Posterior vena cava (tissue), 2 donors: Measurements from ENCODE around the gene PTEN. TPM values are rescaled to one million over a fixed set of nuclear protein-coding genes. Genes with fewer than 3 reads are reported as not detected.
A peak's percentile ranks its signal among the peaks of the same experiment; 100 is the strongest.

Experiments
- DNase-seq: peaks from one replicate; pipeline ENCODE4 v3.0.0-alpha.2; 2020; ENCODE audit warnings: low spot score
- intact Hi-C, 2 donors: fragments of 100-400 bp; cut with DNase I; formaldehyde crosslinking; loops; one replicate each; pipeline versions ENCODE4 v1.14.1 to v1.14.2; 2022 to 2023
- total RNA-seq, 2 donors: library from RNA; stranded (reverse); fragmentation: NEBNext Ultra II Directional; extraction: Animal tissue kit (Norgen Biotek cat#: 25700); gene quantifications; one replicate each; pipeline ENCODE4 v1.2.1, GENCODE V29; 2021
- donor health status: DM: yes; HTN: yes; CAD: no.
- donor health status: DM: yes; HTN: yes; CAD: no.

PTEN gene
- total RNA-seq, 2 donors from 2014 or later = 92.2 to 144 TPM

DNA sequence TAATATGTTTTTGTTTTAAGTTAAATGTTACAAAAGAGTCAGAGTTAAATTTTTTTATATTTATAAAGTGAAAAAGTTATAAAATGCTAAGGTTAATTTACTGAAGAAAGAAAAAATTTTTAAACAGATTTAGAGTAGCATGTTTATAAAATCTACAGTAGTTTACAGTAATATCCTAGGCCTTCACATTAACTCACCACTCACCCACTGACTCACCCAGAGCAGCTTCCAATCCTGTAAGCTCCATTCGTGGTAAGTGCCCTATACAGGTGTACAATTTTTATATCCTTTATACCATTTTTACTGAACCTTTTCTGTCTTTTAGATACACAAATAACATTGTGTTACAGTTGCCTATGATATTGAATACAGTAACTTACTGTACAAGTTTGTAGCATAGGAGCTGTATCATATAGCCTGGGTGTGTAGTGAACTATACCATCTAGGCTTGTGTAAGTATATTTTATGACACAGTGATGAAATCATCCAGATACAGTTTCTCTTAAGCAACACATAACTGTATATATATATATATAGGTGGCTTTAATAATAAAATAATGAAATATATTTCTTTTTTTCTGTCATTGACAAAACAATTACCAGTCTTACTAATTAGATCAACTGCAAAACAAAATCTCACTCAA lies 79.6 kb downstream of the PTEN start:
- intact Hi-C loops = no loop called here

DNA sequence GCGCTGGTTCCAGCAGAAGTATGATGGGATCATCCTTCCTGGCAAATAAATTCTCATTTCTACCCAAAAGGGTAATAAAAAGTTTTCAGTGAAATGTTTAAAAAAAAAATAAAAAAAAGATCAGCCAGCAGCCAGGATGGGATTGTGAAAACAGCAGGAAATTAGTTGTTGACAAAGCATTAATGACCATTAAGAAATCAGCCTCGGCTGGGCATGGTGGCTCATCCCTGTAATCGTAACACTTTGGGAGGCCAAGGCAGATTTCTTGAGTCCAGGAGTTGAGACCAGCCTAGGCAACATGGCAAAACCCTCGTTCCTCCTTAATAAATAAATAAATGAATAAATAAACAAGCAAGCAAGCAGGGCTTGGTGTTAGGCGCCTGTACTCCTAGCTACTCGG lies 82.6 kb downstream of the PTEN start:
- DNase-seq = peak; percentile 16
- intact Hi-C loops = no loop called here

More for the DNA sequence above, 79.6 kb downstream of the PTEN start:
- no peak for DNase-seq

DNA sequence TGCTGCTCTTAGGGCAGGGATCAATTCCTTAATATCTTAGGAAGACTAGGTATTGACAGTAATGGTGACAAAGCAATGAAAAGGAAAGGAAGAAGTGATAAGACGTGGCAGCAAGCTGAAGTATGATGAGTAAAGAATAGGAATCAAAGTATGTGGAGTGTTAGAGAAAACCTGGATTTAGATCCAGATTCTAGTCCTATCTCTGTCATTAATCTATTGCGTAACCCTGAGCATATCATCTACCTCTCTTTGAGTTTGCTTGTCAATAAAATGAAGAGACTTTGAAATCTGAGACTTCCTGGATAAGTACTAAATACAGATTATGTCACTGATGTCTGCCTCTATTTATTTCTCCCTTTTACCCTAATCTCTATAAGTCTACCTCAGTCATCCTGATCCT lies 89.2 kb downstream of the PTEN start:
- intact Hi-C loops = no loop called here
- DNase-seq = no peak

DNA sequence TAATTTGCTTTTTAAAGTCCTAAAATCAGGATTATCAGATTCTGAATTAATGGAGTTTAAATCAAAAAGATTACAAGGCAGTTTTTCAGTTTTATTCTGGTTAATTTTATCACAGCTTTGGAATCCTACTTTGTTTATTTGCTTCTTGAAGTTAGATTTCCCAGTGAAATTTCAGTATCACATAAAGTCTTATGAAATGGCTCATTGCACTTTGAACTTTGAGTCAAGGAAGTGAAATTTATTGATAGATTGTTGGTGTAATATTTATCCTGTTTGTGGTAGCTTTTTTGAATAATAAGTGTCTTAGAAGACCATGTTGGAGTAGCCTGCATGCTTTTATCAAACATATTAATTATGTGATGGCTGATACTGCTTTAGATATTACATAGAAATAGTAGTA lies 92.6 kb downstream of the PTEN start:
- intact Hi-C loops = no loop called here
- no peak for DNase-seq

DNA sequence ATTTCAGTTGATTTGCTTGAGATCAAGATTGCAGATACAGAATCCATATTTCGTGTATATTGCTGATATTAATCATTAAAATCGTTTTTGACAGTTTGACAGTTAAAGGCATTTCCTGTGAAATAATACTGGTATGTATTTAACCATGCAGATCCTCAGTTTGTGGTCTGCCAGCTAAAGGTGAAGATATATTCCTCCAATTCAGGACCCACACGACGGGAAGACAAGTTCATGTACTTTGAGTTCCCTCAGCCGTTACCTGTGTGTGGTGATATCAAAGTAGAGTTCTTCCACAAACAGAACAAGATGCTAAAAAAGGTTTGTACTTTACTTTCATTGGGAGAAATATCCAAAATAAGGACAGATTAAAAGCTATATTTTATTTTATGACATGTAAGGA lies 94.3 kb downstream of the PTEN start:
- intact Hi-C loops = no loop called here
- DNase-seq = no peak

DNA sequence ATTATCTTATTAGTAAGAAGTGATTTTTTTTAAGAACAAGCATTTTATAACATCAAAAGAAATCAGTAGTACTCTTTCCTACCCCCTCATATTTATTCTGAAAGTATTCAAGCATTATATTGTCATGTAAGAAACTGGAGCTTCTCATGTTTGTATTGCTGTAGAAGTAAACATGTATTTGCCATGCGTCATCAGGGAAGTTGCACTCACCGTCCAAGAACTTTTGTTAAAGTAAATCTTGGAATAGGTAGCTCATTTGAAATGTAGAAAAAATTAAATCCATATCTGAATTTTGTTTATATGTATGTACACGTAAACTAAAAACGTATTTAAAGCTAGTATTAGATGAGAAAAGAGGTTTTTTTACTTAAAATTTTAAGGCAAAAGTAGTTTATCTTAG lies 96.8 kb downstream of the PTEN start:
- no peak for DNase-seq
- intact Hi-C loops = no loop called here

DNA sequence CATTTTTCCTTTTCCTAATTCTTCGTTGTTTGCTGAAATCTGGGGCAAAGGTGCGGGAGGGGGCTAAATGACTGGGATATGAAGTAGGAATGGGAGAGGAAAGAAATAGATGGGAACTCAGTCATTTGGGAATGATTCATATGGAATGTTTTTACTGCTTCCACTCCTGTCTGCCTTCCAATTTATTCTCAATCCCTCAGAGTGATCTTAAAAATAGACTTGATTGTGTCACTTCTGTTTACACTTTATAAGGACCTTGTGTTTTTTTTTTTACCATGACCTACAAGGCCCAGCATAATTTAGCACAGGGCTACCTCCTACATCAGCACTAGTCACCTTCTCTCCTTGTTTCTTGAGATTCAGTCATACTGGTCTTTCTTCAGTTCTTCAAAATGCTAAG lies 97.9 kb downstream of the PTEN start:
- no peak for DNase-seq
- intact Hi-C loops = no loop called here

DNA sequence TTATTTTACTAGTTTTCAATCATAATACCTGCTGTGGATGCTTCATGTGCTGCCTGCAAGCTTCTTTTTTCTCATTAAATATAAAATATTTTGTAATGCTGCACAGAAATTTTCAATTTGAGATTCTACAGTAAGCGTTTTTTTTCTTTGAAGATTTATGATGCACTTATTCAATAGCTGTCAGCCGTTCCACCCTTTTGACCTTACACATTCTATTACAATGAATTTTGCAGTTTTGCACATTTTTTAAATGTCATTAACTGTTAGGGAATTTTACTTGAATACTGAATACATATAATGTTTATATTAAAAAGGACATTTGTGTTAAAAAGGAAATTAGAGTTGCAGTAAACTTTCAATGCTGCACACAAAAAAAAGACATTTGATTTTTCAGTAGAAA lies 103.0 kb downstream of the PTEN start:
- intact Hi-C loops = no loop called here

DNA sequence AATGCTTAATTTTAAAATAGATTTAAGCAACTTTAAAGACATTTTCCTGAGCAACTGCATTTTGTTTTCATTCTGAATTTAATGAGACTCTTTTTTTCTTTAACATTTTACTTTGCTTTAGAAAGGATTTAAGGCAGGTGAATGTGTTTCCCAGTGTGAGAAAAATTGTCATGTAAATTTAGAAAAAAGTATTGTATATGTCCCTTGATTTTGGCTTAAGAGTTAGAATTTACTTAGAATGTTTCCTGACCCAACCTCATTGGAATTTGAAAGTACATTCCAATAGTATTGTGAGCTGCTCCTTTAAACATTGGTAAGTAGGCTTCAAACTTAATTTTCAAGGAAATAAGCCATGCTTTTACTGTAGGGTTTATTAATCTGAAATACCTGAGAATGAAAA lies 110.2 kb downstream of the PTEN start:
- no peak for DNase-seq
- intact Hi-C loops = no loop called here

More for the DNA sequence above, 103.0 kb downstream of the PTEN start:
- no peak for DNase-seq

DNA sequence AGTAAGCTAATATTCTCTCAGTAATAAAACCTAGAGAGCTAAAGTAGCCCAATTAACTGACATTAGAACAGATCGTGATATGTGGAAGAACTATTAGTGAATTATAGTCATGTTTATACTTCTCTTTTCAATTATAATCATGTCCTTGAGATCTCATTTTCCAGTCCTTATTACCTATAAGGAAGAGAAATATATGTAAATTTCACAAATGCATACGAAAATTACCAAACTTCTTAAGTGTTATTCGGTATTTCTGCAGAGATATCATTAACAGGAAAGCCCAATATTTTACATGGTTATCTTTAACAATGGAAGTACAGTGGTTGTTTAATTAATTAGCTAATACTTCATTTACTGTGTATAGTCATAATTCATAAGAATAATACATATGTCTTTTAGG lies 110.7 kb downstream of the PTEN start:
- intact Hi-C loops = no loop called here
- no peak for DNase-seq

DNA sequence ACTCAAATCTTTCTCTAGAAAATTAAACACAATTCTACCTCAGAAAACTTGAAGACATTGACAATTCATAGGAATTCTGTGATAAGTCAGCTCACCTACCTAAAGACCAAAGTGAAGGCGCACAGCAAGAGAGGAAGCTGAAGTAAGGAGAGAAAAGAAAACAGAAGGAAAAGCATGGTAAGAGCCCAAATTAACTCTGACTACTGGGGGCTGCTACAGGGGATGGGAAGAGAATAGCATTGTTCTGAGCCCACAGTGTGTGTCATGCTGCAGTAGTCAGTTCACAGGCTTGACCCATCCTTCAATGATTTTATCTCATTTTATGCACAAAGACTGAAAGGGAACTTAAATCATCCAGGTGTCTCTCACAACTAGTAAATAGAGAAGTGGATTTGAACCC lies 111.3 kb downstream of the PTEN start:
- no peak for DNase-seq
- intact Hi-C loops = no loop called here

DNA sequence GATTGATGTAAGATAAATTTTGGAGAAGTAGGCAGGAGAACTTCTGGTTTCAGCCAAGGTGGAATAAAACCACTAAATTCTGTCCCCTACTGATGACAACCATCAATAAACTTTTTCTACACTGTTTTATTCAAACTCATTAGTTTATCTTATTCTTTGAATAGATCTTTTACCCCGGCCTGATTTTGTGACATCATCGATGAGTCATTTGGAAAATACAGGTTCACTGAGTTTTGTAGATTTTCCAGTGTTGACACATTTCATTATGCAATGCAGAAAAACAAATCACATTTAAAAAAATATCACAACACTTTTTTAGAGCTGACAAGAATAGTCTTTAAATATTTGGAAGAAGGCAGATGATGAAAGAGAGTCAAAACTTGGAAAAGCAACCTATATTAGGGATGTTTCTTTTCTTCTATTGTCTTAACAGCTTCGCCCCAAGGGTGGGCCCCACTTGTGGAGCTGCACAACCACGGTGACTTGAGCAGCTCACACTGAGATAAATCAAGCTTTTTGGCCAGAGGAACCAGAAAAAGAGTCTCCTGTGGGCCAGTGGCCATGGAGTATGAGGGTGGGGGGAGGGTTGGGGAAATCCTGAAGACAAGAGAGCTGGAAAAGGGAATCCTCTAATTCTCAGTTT lies 112.8 kb downstream of the PTEN start:
- intact Hi-C loops = no loop called here
- no peak for DNase-seq

DNA sequence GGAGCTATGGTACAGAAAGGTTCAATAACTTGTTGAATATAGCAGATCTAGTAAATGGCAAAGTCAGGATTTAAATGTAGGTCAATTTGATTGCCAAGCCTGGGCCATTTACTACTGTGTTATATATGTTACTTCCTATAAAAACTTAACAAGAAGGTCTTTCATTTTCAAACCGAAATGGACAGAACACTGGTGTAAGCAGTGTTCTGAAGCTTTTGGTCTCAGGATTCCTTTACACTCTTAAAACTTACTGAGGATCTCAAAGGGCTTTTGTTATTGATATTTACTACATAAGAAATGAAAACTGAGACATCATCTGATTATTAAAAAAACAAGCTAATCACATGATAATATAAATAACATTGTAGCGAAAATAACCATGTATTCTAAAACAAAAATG lies 114.7 kb downstream of the PTEN start:
- no peak for DNase-seq
- intact Hi-C loops = no loop called here

DNA sequence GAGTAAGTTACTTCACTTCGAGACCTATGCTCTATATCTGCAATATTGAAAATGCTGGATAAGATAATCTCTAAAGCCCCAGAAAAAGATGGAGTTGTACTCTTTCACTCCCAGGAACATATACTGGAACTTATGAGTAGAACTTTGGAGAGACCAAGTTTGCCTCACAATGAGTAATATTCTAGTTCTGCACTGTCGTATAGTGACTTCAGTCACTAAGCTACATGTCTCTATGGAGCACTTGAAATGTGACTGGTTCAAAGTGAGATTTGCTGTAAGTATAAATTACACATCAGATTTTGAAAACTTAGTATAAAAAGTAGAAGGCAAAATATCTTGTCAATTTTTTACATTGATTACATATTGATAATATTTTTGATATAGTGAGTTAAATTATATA lies 116.4 kb downstream of the PTEN start:
- intact Hi-C loops = no loop called here
- no peak for DNase-seq

DNA sequence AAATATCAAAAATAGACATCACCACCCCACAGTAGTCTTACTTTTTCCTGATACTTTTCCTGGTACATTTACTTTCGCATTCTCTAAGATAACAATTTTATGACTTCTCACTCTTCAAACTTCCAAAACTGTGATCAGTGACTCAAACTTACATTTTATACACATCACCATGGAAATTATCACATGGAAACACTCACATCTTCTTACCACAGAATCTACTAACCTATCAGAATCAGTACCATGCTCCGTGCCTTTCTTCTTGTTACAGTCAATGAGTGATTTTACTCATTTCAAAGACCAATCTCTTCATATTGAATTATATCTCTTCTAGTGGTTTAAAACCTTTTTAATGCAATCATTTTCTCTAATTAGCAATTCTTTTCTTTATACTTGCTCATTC lies 120.3 kb downstream of the PTEN start:
- intact Hi-C loops = loop anchor here in 1 of 2 donors (1.0 kb wide), 1 partner anchor 19 kb away; no protein-coding TSS in a partner anchor
- no peak for DNase-seq

DNA sequence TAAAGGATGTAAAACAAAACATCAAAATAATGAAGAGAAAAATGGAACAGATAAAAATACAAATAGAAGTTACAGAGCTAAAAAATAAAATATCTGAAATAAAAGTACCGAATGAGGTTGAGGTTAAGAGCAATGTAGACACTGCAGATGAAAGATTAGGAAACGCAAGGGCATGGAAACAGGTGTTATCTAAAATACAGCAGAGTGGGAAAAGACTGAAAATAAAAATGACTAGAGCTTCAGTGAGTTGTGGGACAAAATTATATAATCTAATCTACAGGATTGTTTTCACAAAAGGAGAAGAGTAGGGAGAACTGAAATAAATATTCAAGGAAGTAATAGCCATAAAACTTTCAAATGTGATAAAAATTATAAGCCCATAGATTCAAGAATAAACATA lies 123.8 kb downstream of the PTEN start:
- intact Hi-C loops = no loop called here

DNA sequence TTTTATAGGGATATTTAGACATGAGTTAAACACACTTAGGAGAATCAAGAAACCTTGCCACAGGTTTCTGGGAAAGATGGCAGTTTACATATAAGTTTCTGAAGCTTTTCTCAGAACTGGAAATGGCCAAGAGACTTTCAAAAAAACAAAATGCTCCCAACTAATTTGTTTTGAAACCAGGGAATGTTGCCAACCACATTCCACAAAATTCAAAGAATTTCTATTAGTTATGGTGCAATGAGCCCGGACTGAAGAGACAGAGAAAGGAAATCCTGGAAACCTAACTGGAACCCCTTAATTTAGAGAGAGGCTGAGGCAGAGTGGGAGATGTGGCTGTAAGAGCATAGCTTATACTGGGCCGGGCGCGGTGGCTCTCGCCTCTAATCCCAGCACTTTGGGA lies 128.5 kb downstream of the PTEN start:
- DNase-seq = no peak
- intact Hi-C loops = no loop called here

More for the DNA sequence above, 123.8 kb downstream of the PTEN start:
- DNase-seq = no peak

DNA sequence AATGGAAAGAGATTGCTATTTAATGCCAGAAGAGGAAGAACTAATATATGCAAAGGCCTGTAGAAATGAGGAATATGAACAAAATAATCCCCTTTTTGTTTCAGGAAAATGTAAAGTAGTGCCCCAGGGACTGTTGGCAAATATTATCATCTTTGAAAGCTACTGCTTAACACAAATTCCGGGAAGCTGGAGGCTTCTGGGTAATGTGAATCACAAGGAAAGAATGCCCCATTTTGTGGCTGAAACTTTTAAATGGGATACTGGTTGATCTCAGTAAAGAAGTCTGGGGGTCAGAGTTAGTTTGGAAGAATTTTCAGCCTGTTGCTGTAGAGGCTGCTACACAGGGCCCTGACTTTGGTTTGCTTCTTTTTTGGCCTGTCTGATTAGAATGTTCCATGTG lies 141.0 kb downstream of the PTEN start:
- intact Hi-C loops = no loop called here
- no peak for DNase-seq

DNA sequence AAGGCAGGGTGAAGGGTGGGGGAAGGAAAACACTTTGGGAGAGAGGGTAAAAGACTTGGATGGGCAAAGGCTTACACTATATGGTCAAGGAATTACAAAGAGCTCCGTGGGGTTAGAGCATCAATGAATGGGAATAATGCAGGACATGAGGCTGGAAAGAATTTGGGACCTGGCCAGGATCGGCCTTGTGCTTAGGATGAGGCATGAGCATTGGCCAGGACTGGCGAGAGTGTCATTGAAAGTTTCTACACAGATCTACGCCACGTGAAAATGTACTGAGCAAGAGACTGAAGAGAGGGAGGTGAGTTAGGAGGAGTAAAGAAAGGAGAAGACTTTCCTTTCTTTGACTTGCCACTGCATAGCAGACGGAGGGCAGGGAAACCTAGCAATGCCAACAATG lies 142.8 kb downstream of the PTEN start:
- intact Hi-C loops = no loop called here
- DNase-seq = no peak

DNA sequence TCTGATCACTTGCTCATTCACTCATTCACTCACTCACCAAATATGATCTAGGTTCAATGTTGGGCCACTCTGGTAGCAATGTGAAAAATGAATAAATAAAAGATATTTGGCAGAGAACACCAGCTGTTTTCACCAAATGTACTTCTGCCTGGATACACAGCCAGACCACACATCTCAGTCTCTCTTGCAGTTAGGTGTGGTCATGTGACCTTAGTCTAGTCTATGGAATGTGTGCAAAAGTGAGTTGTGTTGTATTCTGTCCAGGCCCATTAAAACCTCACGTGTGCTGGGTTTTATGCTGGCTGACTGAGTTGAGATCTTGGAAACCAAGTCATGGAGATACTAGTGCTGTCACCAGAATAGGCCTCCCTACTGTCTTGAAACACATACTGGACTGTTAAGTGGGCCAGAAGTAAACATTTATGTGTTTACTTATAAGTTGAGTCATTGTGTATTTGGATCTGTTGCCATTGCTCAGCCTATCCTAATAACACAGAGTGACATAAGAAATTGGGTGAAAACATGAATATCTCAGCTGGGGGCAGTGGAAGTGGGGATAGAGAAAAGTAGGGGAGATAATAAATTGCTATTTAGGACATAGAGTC lies 145.5 kb downstream of the PTEN start:
- intact Hi-C loops = no loop called here
- no peak for DNase-seq

DNA sequence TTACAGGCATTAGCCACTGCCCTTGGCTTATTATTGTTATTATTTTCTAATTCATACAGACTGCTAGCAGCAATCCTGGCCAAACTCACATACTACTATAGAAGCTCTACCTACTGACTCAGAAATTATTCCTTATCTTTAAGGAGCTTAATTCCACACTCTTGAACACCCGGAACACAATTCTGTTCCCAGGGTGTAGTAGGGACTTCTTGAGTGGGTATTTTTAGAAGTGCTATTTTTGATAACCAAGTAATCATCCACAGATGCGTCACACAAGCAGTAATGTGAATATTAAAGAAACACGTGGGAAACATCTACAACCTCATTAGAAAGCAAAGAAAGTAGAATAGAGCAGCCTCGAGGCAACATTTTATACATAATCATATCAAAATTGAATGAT lies 149.2 kb downstream of the PTEN start:
- intact Hi-C loops = no loop called here
- DNase-seq = no peak
